ENCODE results near the gene BRINP3.

- TF ChIP-seq CTCF (IDR thresholded peaks at IDR 0.05) (no peak), POLR2A (IDR thresholded peaks at IDR 0.05) (no peak)
Observed at GRCh38 chr1:190176776-190177175, 300.9 kb downstream of the BRINP3 start.

Data from lower leg skin (tissue), 3 donors.